GM21423 (cell line): Measurements from ENCODE around the gene SLC25A40.

ENCODE experiments used
- ATAC-seq: cut with Tn5 transposase; IDR thresholded peaks from one replicate; pipeline ENCODE4 v1.9.1; 2021; ENCODE audit warnings: mild to moderate bottlenecking, moderate library complexity; ENCODE audit not compliant: unreplicated experiment

SLC25A40 gene

GRCh38 chr7:87785368-87785995 lies 90.7 kb downstream of the SLC25A40 start:
- ATAC-seq, result no peak

GRCh38 chr7:87784424-87784823 lies 91.7 kb downstream of the SLC25A40 start:
- no peak for ATAC-seq
